NB4 (cell line): Measurements from ENCODE around the gene IFNA14.

Source experiments
- DNase-seq: peaks from one replicate; pipeline ENCODE4 v3.0.0; 2010; ENCODE audit warnings: low read depth
- H3K4me3 ChIP-seq: one replicate; pipeline ENCODE4 v1.5.1; 2011; ENCODE audit warnings: mild to moderate bottlenecking, low read depth, low read length, moderate library complexity
- CTCF ChIP-seq: IDR thresholded peaks from one replicate; pipeline ENCODE4 v1.5.1; 2012; ENCODE audit warnings: low read depth, low read length
- MAX ChIP-seq: IDR thresholded peaks from 2 replicates; pipeline ENCODE4 v1.6.1; 2011; ENCODE audit warnings: low read depth, low read length
- MYC ChIP-seq: IDR thresholded peaks from 2 replicates; pipeline ENCODE4 v1.6.1; 2011; ENCODE audit warnings: low read depth, low read length
- POLR2A ChIP-seq: IDR thresholded peaks from 2 replicates; pipeline ENCODE4 v1.6.1; 2011; ENCODE audit warnings: mild to moderate bottlenecking; ENCODE audit not compliant: insufficient read length; ENCODE audit errors: extremely low read depth

IFNA14 gene

GRCh38 chr9:21267485-21268346 lies 27.9 kb upstream of the IFNA14 start:
- peak; percentile 31 for DNase-seq
- no peak overlapping the region for H3K4me3 ChIP-seq
- TF ChIP-seq CTCF (no peak), POLR2A (no peak), MYC (no peak), MAX (no peak)

GRCh38 chr9:21266733-21267484 lies 27.1 kb upstream of the IFNA14 start:
- TF ChIP-seq MAX, result no peak
- TF ChIP-seq POLR2A, result no peak
- TF ChIP-seq CTCF, result no peak
- TF ChIP-seq MYC, result no peak
- no peak overlapping the region for H3K4me3 ChIP-seq
- no peak for DNase-seq

GRCh38 chr9:21265421-21266189 lies 25.8 kb upstream of the IFNA14 start:
- no peak for DNase-seq
- H3K4me3 ChIP-seq, result no peak overlapping the region
- TF ChIP-seq MYC (no peak), POLR2A (no peak), CTCF (no peak), MAX (no peak)

GRCh38 chr9:21255538-21256212 lies 15.9 kb upstream of the IFNA14 start:
- TF ChIP-seq POLR2A (no peak), MYC (no peak), MAX (no peak), CTCF (no peak)
- no peak for DNase-seq
- no peak overlapping the region for H3K4me3 ChIP-seq
